HG02938 (cell line): Measurements from ENCODE around the gene MCM6.

Source experiments
- ATAC-seq: cut with Tn5 transposase; IDR thresholded peaks from one replicate; pipeline ENCODE4 v1.9.1; 2021; ENCODE audit warnings: mild to moderate bottlenecking, moderate library complexity; ENCODE audit not compliant: unreplicated experiment

MCM6 gene

DNA sequence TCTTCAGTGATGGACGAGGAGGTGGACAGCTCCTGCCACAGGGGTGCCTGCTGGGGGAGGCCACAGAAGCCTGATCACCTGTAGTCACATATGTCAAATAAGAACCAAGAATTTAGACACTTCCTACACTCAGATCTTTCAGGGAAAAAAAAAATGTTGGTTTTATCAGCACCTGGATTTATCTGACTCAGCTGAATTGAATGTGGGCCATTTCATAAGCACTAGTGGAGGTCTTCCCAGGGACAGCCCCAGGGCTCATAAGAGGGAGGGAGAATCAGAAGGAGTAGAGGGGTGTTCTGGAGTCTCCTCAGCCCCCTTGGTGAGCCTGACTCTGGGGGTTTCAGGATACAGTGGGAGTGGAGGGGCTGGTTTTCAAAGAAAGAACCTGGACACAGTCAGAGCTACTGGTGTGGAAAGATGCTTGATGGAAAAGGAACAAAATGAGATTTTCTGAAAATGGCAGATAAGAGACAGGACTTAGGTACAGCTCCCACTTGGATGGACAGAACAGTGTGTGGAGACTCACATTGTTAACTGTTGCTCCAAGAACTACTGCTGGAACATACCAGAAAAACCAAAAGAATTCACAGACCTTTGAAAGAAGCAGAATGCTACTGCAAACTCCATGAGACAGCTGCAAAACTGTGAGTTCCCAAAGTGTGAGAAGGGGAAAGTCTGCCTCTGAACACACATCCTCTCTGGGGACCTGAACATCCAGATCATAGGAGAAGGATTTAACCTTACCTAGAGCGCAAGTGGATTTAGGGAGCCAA, 84.6 kb downstream of the MCM6 start:
- ATAC-seq, result no peak

DNA sequence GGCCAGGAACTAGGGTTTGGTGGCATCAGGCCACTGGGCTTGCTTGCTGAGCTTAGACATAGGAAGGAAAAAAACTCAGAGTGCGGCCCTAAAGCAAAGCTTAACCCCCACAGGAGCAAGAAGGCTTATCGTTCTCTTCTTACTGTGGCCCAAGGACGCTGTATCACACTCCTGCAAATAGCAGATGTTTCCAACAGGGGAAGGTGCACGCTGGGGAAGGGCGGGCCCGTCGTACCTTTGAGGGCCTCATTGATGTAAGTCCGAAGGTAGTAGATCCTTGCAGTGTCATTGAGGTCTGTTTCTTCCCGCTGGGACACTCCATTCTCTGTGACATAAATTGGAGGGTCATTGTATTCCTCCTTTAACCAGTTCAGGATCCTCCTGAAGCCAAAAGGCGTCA, 85.8 kb downstream of the MCM6 start:
- no peak for ATAC-seq
